Femur (tissue), 1 donor: ENCODE measurements around the gene AFF4.
"Not testable (repeated sequence)": the region's sequence is repeated elsewhere in the genome, so short reads cannot be mapped to it uniquely, and the experiment has no call there.

ENCODE experiments used
- DNase-seq: peaks from one replicate; pipeline ENCODE4 v3.0.0-alpha.2; 2017

Gene AFF4, protein sequence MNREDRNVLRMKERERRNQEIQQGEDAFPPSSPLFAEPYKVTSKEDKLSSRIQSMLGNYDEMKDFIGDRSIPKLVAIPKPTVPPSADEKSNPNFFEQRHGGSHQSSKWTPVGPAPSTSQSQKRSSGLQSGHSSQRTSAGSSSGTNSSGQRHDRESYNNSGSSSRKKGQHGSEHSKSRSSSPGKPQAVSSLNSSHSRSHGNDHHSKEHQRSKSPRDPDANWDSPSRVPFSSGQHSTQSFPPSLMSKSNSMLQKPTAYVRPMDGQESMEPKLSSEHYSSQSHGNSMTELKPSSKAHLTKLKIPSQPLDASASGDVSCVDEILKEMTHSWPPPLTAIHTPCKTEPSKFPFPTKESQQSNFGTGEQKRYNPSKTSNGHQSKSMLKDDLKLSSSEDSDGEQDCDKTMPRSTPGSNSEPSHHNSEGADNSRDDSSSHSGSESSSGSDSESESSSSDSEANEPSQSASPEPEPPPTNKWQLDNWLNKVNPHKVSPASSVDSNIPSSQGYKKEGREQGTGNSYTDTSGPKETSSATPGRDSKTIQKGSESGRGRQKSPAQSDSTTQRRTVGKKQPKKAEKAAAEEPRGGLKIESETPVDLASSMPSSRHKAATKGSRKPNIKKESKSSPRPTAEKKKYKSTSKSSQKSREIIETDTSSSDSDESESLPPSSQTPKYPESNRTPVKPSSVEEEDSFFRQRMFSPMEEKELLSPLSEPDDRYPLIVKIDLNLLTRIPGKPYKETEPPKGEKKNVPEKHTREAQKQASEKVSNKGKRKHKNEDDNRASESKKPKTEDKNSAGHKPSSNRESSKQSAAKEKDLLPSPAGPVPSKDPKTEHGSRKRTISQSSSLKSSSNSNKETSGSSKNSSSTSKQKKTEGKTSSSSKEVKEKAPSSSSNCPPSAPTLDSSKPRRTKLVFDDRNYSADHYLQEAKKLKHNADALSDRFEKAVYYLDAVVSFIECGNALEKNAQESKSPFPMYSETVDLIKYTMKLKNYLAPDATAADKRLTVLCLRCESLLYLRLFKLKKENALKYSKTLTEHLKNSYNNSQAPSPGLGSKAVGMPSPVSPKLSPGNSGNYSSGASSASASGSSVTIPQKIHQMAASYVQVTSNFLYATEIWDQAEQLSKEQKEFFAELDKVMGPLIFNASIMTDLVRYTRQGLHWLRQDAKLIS

DNA sequence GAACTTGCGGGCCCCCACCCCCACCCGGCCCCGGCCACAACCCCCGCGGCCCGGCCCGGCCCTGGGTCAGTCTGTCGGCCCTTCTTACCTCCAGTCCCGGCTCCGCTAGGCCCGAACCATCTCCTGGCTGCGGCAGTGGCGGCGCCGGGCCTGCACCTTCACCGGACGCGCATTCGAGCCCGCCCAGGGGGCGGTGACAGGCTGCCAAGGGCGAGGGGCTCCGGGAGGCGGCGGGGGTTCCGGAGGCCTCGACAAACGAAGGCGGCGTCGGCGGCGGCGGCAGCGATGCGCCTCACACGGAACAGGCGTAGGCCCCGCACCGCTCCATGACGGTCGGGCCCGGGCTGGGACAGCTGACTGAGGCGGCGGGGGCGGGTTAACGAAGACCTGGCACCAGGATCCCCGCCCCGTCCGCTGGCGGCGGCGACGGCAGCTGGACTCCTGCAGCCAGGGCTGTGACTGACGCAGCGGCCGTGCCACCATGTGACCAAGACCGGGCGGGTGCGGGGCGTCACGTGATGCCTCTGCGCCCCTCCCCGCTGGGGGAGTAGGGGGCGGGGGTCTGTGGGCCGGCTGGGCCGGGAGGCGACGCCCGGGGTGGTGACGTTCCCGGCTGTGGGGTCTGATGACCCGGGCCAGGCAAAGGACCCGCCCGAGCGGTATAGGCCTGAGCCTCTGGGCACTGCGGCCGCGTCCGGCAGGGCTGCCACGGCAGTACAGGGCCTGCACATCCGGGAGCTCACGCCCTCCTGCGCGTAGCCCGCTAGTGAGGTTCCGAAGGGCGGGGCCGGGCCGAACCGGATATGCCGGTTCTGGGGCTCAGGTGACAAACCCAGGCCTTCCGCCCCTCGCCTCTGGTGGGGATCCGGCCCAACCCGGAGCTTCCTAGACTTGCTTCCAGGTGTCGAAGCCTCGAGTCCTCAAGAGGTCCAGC lies at the start of gene AFF4:
AFF4 (minus strand) TSS at position 464 of the 934 bp plus-strand sequence. CDS start 26,445 bp downstream, outside the sequence.
- DNase-seq: peak; percentile 98

- DNase-seq: not testable (repeated sequence)
Observed at GRCh38 chr5:133008455-133008854, 45.0 kb upstream of the AFF4 start.

GRCh38 chr5:133006653-133007052 lies 43.2 kb upstream of the AFF4 start:
- DNase-seq: no peak

GRCh38 chr5:132999246-132999645 lies 35.8 kb upstream of the AFF4 start:
- no peak for DNase-seq

- DNase-seq: no peak
Observed at GRCh38 chr5:132998556-132998955, 35.1 kb upstream of the AFF4 start.

DNA sequence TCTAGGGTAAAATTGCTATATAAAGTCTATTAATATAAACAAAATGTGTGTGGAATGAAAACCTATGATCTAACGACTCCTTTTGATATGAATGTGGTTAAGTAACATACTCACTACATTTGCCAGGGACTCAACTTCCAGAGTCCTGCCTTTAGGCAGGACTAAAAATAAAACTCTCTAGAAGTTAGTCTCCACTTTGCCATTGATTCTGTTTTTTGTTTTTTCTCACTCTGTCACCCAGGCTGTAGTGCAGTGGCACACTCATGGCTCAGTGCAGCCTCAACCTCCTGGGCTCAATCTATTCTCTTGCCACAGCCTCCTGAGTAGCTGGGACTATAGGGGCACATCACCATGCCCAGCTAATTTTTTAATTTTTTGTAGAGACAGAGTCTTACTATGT lies 32.9 kb upstream of the AFF4 start:
- DNase-seq: no peak

GRCh38 chr5:132987531-132988408 lies 24.3 kb upstream of the AFF4 start:
- DNase-seq: no peak

GRCh38 chr5:132982971-132983370 lies 19.5 kb upstream of the AFF4 start:
- not testable (repeated sequence) for DNase-seq

GRCh38 chr5:132981288-132981687 lies 17.9 kb upstream of the AFF4 start:
- no peak for DNase-seq

DNA sequence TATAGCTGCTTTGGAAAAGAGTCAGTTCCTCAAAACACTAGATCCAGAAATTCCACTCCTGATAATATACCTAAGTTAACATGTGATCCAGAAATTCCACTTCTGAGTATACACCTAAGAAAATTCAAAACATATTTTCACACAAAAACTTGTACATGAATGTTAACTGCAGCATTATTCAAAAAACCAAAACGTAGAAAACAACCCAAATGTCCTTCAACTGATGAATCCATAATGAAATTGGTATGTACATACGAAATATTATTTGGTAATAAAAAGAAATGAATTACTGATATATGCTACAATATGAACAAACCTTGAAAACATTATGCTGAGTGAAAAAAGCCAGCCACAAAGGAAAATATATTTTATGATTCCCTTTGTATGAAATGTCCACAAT lies 16.5 kb upstream of the AFF4 start:
- DNase-seq: no peak

GRCh38 chr5:132979367-132979940 lies 16.0 kb upstream of the AFF4 start:
- no peak for DNase-seq

GRCh38 chr5:132976852-132977251 lies 13.4 kb upstream of the AFF4 start:
- DNase-seq: no peak

DNA sequence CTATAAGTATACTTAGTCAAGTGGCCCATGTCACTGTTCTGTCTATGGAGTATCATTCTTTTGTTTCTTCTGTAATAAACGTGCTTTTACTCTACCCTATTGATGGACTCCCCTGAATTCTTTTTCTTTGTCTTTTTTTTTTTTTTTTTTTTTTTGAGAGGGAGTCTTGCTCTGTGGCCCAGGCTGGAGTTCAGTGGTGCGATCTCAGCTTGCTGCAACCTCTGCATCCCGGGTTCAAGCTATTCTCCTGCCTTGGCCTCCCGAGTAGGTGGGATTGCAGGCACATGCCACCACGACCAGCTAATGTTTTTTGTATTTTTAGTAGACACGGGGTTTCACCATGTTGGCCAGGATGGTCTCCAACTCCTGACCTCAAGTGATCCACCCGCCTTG lies 9.0 kb upstream of the AFF4 start:
- DNase-seq: not testable (repeated sequence)

- no peak for DNase-seq
Observed at GRCh38 chr5:132971483-132972435, 8.3 kb upstream of the AFF4 start.

GRCh38 chr5:132965120-132965519 lies 1.7 kb upstream of the AFF4 start:
- no peak for DNase-seq

DNA sequence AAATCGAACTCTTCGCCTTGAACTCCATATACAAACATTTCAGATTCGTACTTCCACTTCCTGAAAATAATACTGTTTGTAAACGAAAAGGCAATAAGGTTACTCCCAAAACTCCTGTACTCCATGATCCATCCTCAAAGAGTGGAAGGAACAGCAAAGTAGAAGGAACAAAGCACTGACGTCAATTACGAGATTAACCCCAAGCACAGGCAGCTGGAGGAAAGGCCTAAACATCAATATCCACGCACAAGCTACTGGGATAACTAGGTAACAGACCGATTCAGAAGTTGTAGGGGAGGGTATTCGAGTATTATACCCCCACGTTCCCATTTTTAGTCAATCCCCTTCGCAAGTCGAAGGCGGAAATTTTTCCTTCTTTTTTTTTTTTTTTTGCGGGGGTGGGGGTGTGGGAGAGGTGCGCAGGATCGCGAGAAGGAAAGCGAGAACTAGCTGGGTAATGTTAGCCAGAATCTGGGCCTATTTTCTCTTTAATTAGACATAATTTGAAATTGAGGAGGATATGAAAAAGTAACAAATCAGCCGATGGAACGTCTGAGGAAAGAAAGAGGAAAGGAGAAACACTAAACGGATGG lies 909 bp downstream of the AFF4 start:
- peak; percentile 53 for DNase-seq

GRCh38 chr5:132961887-132962286 lies 1.5 kb downstream of the AFF4 start:
- DNase-seq: no peak

DNA sequence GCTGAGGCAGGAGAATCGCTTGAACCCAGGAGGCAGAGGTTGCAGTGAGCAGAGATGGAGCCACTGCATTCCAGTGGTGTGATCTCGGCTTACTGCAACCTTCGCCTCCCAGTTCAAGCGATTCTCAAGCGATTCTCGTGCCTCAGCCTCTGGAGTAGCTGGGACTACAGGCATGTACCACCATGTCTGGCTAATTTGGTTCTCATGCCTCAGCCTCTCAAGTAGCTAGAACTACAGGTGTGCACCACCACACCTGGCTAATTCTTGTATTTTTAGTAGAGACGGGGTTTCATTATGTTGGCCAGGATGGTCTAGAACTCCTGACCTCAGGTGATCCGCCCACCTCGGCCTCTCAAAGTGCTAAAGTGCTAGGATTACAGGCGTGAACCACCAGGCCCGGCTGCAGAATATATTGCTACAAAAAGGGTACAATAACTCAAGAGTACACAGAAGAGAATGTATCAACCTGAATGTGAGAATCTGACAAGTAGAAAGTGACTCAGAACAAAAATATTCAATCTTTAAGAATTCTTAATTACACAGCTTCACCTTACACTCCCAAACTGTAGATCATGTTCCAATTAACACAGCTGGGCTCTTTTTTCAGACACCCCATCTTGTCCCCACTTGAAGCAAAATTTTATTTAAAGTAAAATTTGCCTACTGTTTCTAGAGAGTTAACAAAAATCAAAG lies 2.2 kb downstream of the AFF4 start:
- not testable (repeated sequence) for DNase-seq
